CD14-positive monocyte (primary cell): ENCODE data around the gene CTNS. TPM values are rescaled to one million over a fixed set of nuclear protein-coding genes. Genes with fewer than 3 reads are reported as not detected.

ENCODE experiments used
- DNase-seq, 3 donors: peaks; one replicate each; pipeline ENCODE4 v3.0.0-alpha.2; 2011 to 2022
- H2AFZ ChIP-seq: 2 replicates; pipeline ENCODE4 v1.6.0; 2012; ENCODE audit warnings: mild to moderate bottlenecking, low read depth, low read length, inconsistent platforms; ENCODE audit not compliant: insufficient read depth, poor library complexity, severe bottlenecking
- H3K27ac ChIP-seq, 2 donors: 1 replicate in 1 of 2; 2 replicates in 1 of 2; pipeline ENCODE4 v1.5.1; 2012 to 2013; ENCODE audit warnings: low read length in 2 of 2, control low read depth in 1 of 2, inconsistent platforms in 1 of 2, low read depth in 1 of 2, mild to moderate bottlenecking in 1 of 2
- H3K27me3 ChIP-seq, 2 donors: one replicate each; pipeline versions ENCODE4 v1.6.0 to v1.6.1; 2011 to 2013; ENCODE audit warnings: low read length in 2 of 2; ENCODE audit not compliant: control insufficient read depth in 2 of 2, insufficient read depth in 2 of 2
- H3K36me3 ChIP-seq, 2 donors: replicated peaks in 1 of 2; 1 replicate in 1 of 2; 2 replicates in 1 of 2; pipeline versions ENCODE4 v1.5.1 to v1.6.1; 2012 to 2013; ENCODE audit warnings: low read length in 2 of 2, control low read depth in 1 of 2, inconsistent platforms in 1 of 2, mild to moderate bottlenecking in 1 of 2; ENCODE audit not compliant: insufficient read depth in 2 of 2, control insufficient read depth in 1 of 2
- H3K4me1 ChIP-seq, 2 donors: 1 replicate in 1 of 2; 2 replicates in 1 of 2; pipeline versions ENCODE4 v1.5.1 to v1.6.1; 2012 to 2013; ENCODE audit warnings: low read length in 2 of 2, control low read depth in 1 of 2, inconsistent platforms in 1 of 2, mild to moderate bottlenecking in 1 of 2, moderate library complexity in 1 of 2; ENCODE audit not compliant: insufficient read depth in 2 of 2, control insufficient read depth in 1 of 2
- H3K4me2 ChIP-seq: replicated peaks from 2 replicates; pipeline ENCODE3; 2012; ENCODE audit warnings: low read length, moderate library complexity, mild to moderate bottlenecking; ENCODE audit not compliant: poor library complexity, severe bottlenecking; ENCODE audit errors: extremely low read depth
- H3K4me3 ChIP-seq, 3 experiments: fragments of 200-600 bp in 1 of 3; sonication (generic) in 1 of 3; replicated peaks in 1 of 3; 1 replicate in 2 of 3; 2 replicates in 1 of 3; pipeline ENCODE4 v1.5.1; 2011 to 2013; ENCODE audit warnings: low read length in 3 of 3, mild to moderate bottlenecking in 3 of 3, control low read depth in 2 of 3, low read depth in 2 of 3, inconsistent platforms in 1 of 3, moderate library complexity in 1 of 3
- H3K79me2 ChIP-seq: 2 replicates; pipeline ENCODE4 v1.6.0; 2012; ENCODE audit warnings: mild to moderate bottlenecking, control low read depth, inconsistent platforms, low read length, moderate library complexity; ENCODE audit not compliant: insufficient read depth
- H3K9ac ChIP-seq: 2 replicates; pipeline ENCODE4 v1.6.0; 2017; ENCODE audit warnings: low read length, mild to moderate bottlenecking; ENCODE audit not compliant: insufficient read depth, poor library complexity, severe bottlenecking
- H3K9me3 ChIP-seq, 2 donors: replicated peaks in 1 of 2; 1 replicate in 1 of 2; 2 replicates in 1 of 2; pipeline versions ENCODE4 v1.5.1 to v1.6.1; 2012 to 2013; ENCODE audit warnings: low read length in 2 of 2, control low read depth in 1 of 2; ENCODE audit not compliant: control insufficient read depth in 1 of 2, insufficient read depth in 1 of 2
- H4K20me1 ChIP-seq: 2 replicates; pipeline ENCODE4 v1.6.0; 2012; ENCODE audit warnings: mild to moderate bottlenecking, low read length, control low read depth, moderate library complexity; ENCODE audit not compliant: insufficient read depth
- H3K27ac Mint-ChIP-seq, 7 donors: one replicate each; pipeline ENCODE4 v1.8.0; 2020; ENCODE audit warnings: mild to moderate bottlenecking in 7 of 7, mixed read lengths in 7 of 7, moderate library complexity in 6 of 7, inconsistent platforms in 2 of 7
- H3K27me3 Mint-ChIP-seq, 3 donors: one replicate each; pipeline ENCODE4 v1.8.0; 2021 to 2022; ENCODE audit warnings: low read depth in 3 of 3, mild to moderate bottlenecking in 3 of 3, mixed read lengths in 3 of 3, moderate library complexity in 3 of 3, inconsistent platforms in 1 of 3
- H3K36me3 Mint-ChIP-seq, 2 donors: one replicate each; pipeline ENCODE4 v1.8.0; 2020; ENCODE audit warnings: mixed read lengths in 2 of 2, inconsistent platforms in 1 of 2, mild to moderate bottlenecking in 1 of 2
- H3K4me1 Mint-ChIP-seq: one replicate; pipeline ENCODE4 v1.8.0; 2020; ENCODE audit warnings: mild to moderate bottlenecking, mixed read lengths
- H3K4me3 Mint-ChIP-seq, 2 donors: one replicate each; pipeline ENCODE4 v1.8.0; 2020; ENCODE audit warnings: mild to moderate bottlenecking in 2 of 2, mixed read lengths in 2 of 2, moderate library complexity in 1 of 2
- H3K9me3 Mint-ChIP-seq, 7 donors: one replicate each; pipeline ENCODE4 v1.8.0; 2020 to 2022; ENCODE audit warnings: mixed read lengths in 7 of 7, mild to moderate bottlenecking in 6 of 7, moderate library complexity in 6 of 7, inconsistent platforms in 2 of 7
- WGBS: methylation state at CpG from one replicate; pipeline ENCODE4 v1.1.5; 2013; ENCODE audit warnings: missing lambda C conversion rate; ENCODE audit not compliant: insufficient coverage; 5-methylcytosine and 5-hydroxymethylcytosine counted together
- intact Hi-C, 2 donors: fragments of 100-400 bp; cut with micrococcal nuclease; formaldehyde crosslinking; loops; one replicate each; pipeline versions ENCODE4 v1.15.0 to v1.15.1; 2023
- polyA plus RNA-seq, 3 donors: library from polyadenylated mRNA; depleted of rRNA in 1 of 3; unstranded in 2 of 3; stranded (reverse) in 1 of 3; fragments of 300-500 nt in 2 of 3; fragments of >200 nt in 1 of 3; fragmentation: Illumina TruSeq in 2 of 3; gene quantifications; 1 replicate in 2 of 3; 2 replicates in 1 of 3; pipeline ENCODE4 v1.2.3, GENCODE V29; 2012 to 2021
- TF ChIP-seq, protein P1 (sequence below): fragments of 200-600 bp; IDR thresholded peaks from one replicate; pipeline ENCODE4 v1.8.0; 2022; ENCODE audit warnings: antibody characterized with exemption, mild to moderate bottlenecking

The CTNS gene
- polyA plus RNA-seq, 3 donors, result 11.6 to 11.8 (median 11.7) TPM

DNA sequence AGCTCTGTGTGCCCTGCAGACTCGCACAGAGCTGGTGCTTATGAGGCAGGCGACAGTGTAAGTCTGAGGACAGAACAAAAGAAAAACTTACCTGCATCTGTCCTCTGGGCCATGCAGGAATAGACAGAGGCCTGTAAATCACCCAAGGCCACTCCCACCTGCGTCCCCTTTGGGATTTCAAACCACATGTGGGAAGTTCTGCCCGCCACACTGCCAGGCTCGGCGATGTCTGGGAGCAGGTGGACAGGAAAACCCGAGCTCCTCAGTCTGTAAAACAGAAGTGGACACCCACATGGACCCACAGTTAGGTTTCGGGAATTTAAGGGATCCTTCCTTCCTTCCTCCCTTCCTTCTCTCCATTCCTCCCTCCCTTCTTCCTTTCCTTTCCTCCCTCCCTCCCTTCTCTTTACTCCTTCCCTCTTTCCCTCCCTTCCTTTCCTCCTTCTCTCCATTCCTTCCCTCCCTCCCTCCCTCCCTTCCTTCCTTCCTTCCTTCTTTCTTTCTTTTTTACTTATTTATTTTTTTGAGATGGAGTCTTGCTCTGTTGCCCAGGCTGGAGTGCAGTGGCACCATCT is 15.3 kb upstream of the CTNS start:
- intact Hi-C loops, result no loop called here
- no peaks in the 10 kb centered on the region for H3K27me3 ChIP-seq
- Mint-ChIP-seq H3K9me3 (peaks cover 5 to 25% (median 19%) of the 10 kb centered on the region in 7 donors), H3K4me1 (no peaks in the 10 kb centered on the region), H3K27ac (peak overlapping the region in 1 of 7 donors; percentile 35), H3K4me3 (no peak overlapping the region), H3K27me3 (no peaks in the 10 kb centered on the region), H3K36me3 (peaks cover 63 to 98% of the 10 kb centered on the region in 2 donors)
- peaks cover 3 to 9% of the 10 kb centered on the region in 2 donors for H3K9me3 ChIP-seq
- no peak overlapping the region for H2AFZ ChIP-seq
- H3K4me2 ChIP-seq, result no peak overlapping the region
- no peak overlapping the region for H3K4me3 ChIP-seq
- no peak overlapping the region for H3K27ac ChIP-seq
- no peak overlapping the region for H3K9ac ChIP-seq
- no peak for DNase-seq
- H3K4me1 ChIP-seq, result no peaks in the 10 kb centered on the region
- 85% methylated on average over 6 of the region's 8 CpGs for WGBS
- TF ChIP-seq, protein P1, sequence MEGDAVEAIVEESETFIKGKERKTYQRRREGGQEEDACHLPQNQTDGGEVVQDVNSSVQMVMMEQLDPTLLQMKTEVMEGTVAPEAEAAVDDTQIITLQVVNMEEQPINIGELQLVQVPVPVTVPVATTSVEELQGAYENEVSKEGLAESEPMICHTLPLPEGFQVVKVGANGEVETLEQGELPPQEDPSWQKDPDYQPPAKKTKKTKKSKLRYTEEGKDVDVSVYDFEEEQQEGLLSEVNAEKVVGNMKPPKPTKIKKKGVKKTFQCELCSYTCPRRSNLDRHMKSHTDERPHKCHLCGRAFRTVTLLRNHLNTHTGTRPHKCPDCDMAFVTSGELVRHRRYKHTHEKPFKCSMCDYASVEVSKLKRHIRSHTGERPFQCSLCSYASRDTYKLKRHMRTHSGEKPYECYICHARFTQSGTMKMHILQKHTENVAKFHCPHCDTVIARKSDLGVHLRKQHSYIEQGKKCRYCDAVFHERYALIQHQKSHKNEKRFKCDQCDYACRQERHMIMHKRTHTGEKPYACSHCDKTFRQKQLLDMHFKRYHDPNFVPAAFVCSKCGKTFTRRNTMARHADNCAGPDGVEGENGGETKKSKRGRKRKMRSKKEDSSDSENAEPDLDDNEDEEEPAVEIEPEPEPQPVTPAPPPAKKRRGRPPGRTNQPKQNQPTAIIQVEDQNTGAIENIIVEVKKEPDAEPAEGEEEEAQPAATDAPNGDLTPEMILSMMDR, result no peak
- H4K20me1 ChIP-seq, result no peaks in the 10 kb centered on the region
- H3K36me3 ChIP-seq, result peaks cover 52 to 79% of the 10 kb centered on the region in 2 donors
- H3K79me2 ChIP-seq, result no peaks in the 10 kb centered on the region

DNA sequence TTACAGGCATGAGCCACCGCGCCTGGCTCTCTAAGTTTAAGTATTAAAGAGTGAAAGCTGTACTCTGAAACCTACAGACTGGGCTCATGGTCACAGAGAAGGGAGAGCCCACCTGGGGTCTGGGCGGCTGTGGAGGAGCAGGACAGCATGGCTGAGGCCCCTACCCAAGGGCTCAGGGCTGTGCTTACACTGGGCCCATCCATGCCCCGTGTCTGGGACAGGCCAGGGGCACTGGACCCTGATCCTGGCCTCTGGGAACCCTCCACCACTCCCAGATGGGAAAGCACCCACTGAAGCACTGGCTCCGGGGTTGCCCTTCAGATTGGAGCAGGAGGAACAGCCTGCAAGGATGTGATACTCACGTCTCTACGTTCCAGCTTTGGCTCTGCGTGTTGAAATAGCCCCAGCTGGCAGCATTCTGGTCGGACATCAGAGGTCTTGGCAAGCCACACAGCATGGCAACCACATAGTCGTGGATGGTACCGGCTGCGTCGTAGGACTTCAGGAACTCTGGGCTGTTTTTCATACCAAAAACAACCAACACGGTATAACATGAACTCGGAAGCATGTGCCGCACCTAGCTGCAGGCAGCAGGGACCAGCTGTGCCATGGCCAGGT is 13.5 kb upstream of the CTNS start:
- no peak for DNase-seq
- no peak overlapping the region for H3K9ac ChIP-seq
- Mint-ChIP-seq H3K27me3 (no peaks in the 10 kb centered on the region), H3K36me3 (peaks cover 65 to 98% of the 10 kb centered on the region in 2 donors), H3K4me3 (no peak overlapping the region), H3K4me1 (no peaks in the 10 kb centered on the region), H3K9me3 (peaks cover 0 to 12% (median 4%) of the 10 kb centered on the region in 7 donors), H3K27ac (no peak overlapping the region)
- H3K27me3 ChIP-seq, result no peaks in the 10 kb centered on the region
- no peak overlapping the region for H2AFZ ChIP-seq
- peaks cover 47 to 73% of the 10 kb centered on the region in 2 donors for H3K36me3 ChIP-seq
- peaks cover 0 to 1% of the 10 kb centered on the region in 2 donors for H3K9me3 ChIP-seq
- no peaks in the 10 kb centered on the region for H3K79me2 ChIP-seq
- no peaks in the 10 kb centered on the region for H4K20me1 ChIP-seq
- TF ChIP-seq, protein P1, result no peak
- intact Hi-C loops, result no loop called here
- H3K4me2 ChIP-seq, result no peak overlapping the region
- no peak overlapping the region for H3K4me3 ChIP-seq
- H3K27ac ChIP-seq, result no peak overlapping the region
- 95% methylated on average over 16 of the region's 16 CpGs for WGBS
- no peaks in the 10 kb centered on the region for H3K4me1 ChIP-seq
